Right lobe of liver (tissue), 6 donors: Measurements from ENCODE around the gene TRIM28. TPM values are rescaled to one million over a fixed set of nuclear protein-coding genes. Genes with fewer than 3 reads are reported as not detected.

Experiments used
- ATAC-seq, 4 donors: fragments of 200-7000 bp; cut with Tn5 transposase; one replicate each; pipeline ENCODE4 v1.9.1; 2020; ENCODE audit warnings: mild to moderate bottlenecking in 4 of 4, moderate library complexity in 4 of 4
- DNase-seq, 3 donors: peaks; one replicate each; pipeline ENCODE4 v3.0.0-alpha.2; 2020
- H3K27ac ChIP-seq, 3 donors: fragments of 200-600 bp; one replicate each; pipeline ENCODE4 v1.8.0; 2022
- H3K27me3 ChIP-seq, 2 donors: fragments of 200-600 bp; one replicate each; pipeline ENCODE4 v1.8.0; 2022
- H3K36me3 ChIP-seq, 4 donors: fragments of 200-600 bp; sonication (generic) in 1 of 4; one replicate each; pipeline versions ENCODE4 v1.5.1 to v1.8.0; 2017 to 2022; ENCODE audit warnings: control low read depth in 1 of 4
- H3K4me1 ChIP-seq, 4 donors: fragments of 200-600 bp; sonication (generic) in 1 of 4; one replicate each; pipeline versions ENCODE4 v1.5.1 to v1.8.0; 2017 to 2022; ENCODE audit warnings: control low read depth in 1 of 4
- H3K4me3 ChIP-seq, 3 donors: fragments of 200-600 bp; one replicate each; pipeline ENCODE4 v1.8.0; 2022
- H3K9me3 ChIP-seq, 4 donors: fragments of 200-600 bp; sonication (generic) in 1 of 4; one replicate each; pipeline versions ENCODE4 v1.5.1 to v1.8.0; 2017 to 2022; ENCODE audit warnings: control low read depth in 1 of 4
- POLR2A ChIP-seq: fragments of 450-650 bp; IDR thresholded peaks from one replicate; pipeline ENCODE4 v1.6.1; 2017; ENCODE audit warnings: antibody characterized with exemption, mild to moderate bottlenecking
- WGBS: methylation state at CpG from one replicate; pipeline ENCODE4 v1.1.6; 2018; ENCODE audit warnings: low coverage, low lambda C conversion rate; ENCODE audit not compliant: insufficient coverage; ENCODE audit errors: missing lambda C conversion rate; 5-methylcytosine and 5-hydroxymethylcytosine counted together
- intact Hi-C, 2 donors: fragments of 100-400 bp; cut with DNase I; formaldehyde crosslinking; loops; one replicate each; pipeline versions ENCODE4 v1.11.2 to v1.14.1; 2022
- long read RNA-seq: library from polyadenylated mRNA; unstranded; transcript quantifications from one replicate; pipeline ENCODE4 v2.0.0, GENCODE V29; 2019
- total RNA-seq, 6 experiments: library from RNA; depleted of rRNA in 2 of 6; stranded (reverse); fragments of >200 nt in 2 of 6; fragmentation: NEBNext Ultra II Directional in 3 of 6; extraction: Animal tissue kit (Norgen Biotek cat#: 25700) in 3 of 6; gene quantifications; one replicate each; pipeline versions ENCODE4 v1.1.0 to v1.2.4, GENCODE V29; 2016 to 2023
- TF ChIP-seq, protein P1 (sequence below), 4 donors: fragments of 200-600 bp in 3 of 4; fragments of 450-650 bp in 1 of 4; IDR thresholded peaks; one replicate each; pipeline versions ENCODE4 v1.5.1 to v1.8.0; 2016 to 2022; ENCODE audit warnings: antibody characterized with exemption in 4 of 4, mild to moderate bottlenecking in 2 of 4
- donor health status: DM: no; HTN: yes; CAD: no.
- donor health status: DM: no; HTN: no; CAD: no.
- donor health status: DM: no; HTN: no; CAD: no.
- donor health status: DM: no; HTN: yes; CAD: no.
- donor health status: DM: no; HTN: yes; CAD: no.

Gene TRIM28
- total RNA-seq, result 100 to 1,000 TPM in 3 of 6 experiments, 10 to 100 TPM in 3; 75.4 to 106 (median 94.7) TPM
- long read RNA-seq, partial matches to known transcripts, result 3 of 5 reads
- long read RNA-seq, other reads (novel, unspliced or antisense), result 0 of 5 reads

DNA sequence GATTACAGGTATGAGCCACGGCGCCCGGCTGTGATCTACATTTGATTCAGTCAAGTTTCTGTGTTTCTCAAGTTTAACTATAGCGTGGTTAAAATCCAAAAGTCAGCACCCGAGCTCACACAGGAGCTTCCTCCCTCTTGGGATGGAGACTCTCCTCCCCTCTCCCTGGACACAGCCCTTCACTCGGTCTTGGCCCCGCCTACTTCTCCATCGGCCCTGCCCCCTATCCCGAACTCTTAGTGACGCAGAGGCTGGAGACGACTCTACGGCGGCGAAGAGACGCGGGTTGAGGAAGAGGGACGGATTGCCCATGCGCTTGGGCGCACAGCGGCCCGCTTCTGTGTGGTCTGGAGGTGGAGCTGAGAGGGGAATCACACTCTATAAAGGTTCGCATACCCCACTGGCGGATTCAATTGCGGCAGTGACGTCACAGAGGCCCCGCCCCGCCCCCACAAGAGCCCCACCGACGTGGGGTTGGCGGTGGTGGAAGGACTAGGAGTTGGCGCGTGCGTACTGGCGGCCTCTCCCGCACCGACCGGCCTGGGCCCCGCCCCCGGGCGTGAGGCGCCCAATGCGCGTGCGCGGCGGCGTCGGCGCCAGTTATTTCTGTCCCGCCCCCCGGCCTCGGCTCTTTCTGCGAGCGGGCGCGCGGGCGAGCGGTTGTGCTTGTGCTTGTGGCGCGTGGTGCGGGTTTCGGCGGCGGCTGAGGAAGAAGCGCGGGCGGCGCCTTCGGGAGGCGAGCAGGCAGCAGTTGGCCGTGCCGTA is at the start of gene TRIM28:
Gene TRIM28 (plus strand): TSS at position 239 of the 765 bp plus-strand sequence. CDS start 694 bp downstream, outside the sequence.
- DNase-seq, result peak; percentile 98 to 99 (median 99)
- H3K4me3 ChIP-seq, result peak within 1 kb of the TSS; percentile 77 to 89 (median 88)
- under 1% methylated on average over 27 of the region's 73 CpGs for WGBS

DNA sequence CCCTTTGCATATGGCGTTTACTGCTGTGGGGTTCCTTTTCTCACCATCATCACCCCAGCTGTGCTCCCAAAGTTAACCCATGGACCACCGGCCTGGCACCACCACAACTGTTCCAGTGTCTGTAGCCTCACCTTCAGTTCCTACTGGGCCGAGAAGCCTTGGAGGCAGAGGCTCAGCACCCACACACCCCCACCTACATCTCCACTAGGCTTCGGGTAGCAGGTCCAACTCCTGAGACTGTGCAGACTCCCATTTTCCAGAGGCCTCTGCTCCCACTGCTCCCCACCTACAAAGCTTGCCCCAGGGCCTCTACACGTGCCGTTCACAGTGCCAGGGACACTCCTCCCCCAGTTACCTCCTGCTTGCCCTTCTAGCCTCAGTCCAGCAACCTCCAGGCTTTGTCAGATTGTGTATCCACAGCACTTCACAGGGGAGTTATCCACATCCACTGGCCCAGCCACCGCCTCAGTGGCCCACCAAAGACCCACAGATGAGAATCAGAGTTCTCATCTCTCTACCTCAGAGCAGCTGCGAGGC is 46.2 kb upstream of the TRIM28 start:
- no peak overlapping the region for H3K4me3 ChIP-seq
- H3K27me3 ChIP-seq, result no peaks in the 10 kb centered on the region
- H3K27ac ChIP-seq, result no peak overlapping the region
- no peaks in the 10 kb centered on the region for H3K9me3 ChIP-seq
- intact Hi-C loops, result no loop called here
- WGBS, result 83% methylated on average over 6 of the region's 8 CpGs
- peaks cover 0 to 31% (median 5%) of the 10 kb centered on the region in 4 donors for H3K4me1 ChIP-seq
- ATAC-seq (no peak), DNase-seq (no peak)
- TF ChIP-seq POLR2A, result no peak
- TF ChIP-seq, protein P1, sequence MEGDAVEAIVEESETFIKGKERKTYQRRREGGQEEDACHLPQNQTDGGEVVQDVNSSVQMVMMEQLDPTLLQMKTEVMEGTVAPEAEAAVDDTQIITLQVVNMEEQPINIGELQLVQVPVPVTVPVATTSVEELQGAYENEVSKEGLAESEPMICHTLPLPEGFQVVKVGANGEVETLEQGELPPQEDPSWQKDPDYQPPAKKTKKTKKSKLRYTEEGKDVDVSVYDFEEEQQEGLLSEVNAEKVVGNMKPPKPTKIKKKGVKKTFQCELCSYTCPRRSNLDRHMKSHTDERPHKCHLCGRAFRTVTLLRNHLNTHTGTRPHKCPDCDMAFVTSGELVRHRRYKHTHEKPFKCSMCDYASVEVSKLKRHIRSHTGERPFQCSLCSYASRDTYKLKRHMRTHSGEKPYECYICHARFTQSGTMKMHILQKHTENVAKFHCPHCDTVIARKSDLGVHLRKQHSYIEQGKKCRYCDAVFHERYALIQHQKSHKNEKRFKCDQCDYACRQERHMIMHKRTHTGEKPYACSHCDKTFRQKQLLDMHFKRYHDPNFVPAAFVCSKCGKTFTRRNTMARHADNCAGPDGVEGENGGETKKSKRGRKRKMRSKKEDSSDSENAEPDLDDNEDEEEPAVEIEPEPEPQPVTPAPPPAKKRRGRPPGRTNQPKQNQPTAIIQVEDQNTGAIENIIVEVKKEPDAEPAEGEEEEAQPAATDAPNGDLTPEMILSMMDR (IDR thresholded peaks at IDR 0.05), result no peak
- H3K36me3 ChIP-seq, result peaks cover 0 to 10% (median 0%) of the 10 kb centered on the region in 4 donors

More for the DNA sequence above, at the start of gene TRIM28:
- TF ChIP-seq, protein P1 (IDR thresholded peaks at IDR 0.05), result no peak
- peak; percentile 96 for TF ChIP-seq POLR2A
- H3K27ac ChIP-seq, result peak within 1 kb of the TSS; percentile 95 to 99 (median 97)
- peak; percentile 93 to 97 (median 95) for ATAC-seq
- no peaks in the 10 kb centered on the region for H3K27me3 ChIP-seq
- peaks cover 10 to 19% (median 17%) of the 10 kb centered on the region in 4 donors for H3K36me3 ChIP-seq
- H3K4me1 ChIP-seq, result peaks cover 0 to 15% (median 7%) of the 10 kb centered on the region in 4 donors
- intact Hi-C loops, result no loop called here
- no peaks in the 10 kb centered on the region for H3K9me3 ChIP-seq

DNA sequence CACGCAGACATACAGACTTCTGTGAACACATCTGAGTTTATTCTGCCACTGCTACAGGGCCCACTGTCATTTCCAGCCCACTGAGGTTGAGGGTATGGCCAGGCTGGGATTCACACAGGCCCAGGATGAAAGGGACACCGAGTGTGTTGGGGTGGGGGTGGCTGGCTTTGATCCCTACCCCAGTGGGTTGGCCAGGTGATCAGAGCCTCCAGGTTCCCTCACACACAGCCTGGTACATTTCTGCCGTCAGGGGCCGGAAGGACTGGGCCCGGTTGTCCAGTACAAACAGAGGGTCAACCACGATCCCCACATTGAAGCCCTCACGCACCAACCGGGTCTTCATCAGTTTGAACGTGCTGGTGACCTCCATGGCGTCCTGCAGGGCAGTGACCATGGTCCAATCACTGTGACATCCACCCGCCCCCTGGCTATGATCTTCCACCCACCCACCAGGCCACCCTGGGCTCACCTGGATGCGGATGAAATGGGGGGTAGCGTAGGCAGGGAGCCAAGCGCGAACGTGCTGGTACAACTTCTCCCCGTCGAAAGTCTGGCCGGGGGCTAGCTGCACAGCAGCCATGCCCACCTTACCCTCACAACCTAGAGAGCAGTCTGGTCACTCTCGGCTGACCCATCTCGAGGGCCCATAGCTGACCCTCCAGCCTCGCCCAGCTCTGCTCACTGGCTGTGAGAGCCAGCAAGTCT is 45.4 kb upstream of the TRIM28 start:
- DNase-seq, result peak in 2 of 3 donors; percentile 67 to 73
- Histone ChIP-seq H3K27me3 (no peaks in the 10 kb centered on the region), H3K9me3 (no peaks in the 10 kb centered on the region), H3K4me1 (peaks cover 0 to 35% (median 5%) of the 10 kb centered on the region in 4 donors), H3K27ac (no peak overlapping the region), H3K36me3 (peaks cover 0 to 15% (median 0%) of the 10 kb centered on the region in 4 donors), H3K4me3 (peak overlapping the region; percentile 21 to 32 (median 21))
- TF ChIP-seq POLR2A, result no peak
- TF ChIP-seq, protein P1 (IDR thresholded peaks at IDR 0.05), result no peak
- ATAC-seq, result peak in 3 of 4 donors; percentile 1 to 14 (median 2)
- intact Hi-C loops, result no loop called here
- 57% methylated on average over 11 of the region's 22 CpGs for WGBS

- no peaks in the 10 kb centered on the region for H3K9me3 ChIP-seq
- ATAC-seq, result peak; percentile 89 to 96 (median 93)
- WGBS, result 5% methylated on average over 21 of the region's 60 CpGs
- H3K4me3 ChIP-seq, result peak overlapping the region; percentile 44 to 58 (median 45)
- intact Hi-C loops, result no loop called here
- peak overlapping the region; percentile 67 to 75 (median 69) for H3K27ac ChIP-seq
- H3K36me3 ChIP-seq, result peaks cover 0 to 16% (median 0%) of the 10 kb centered on the region in 4 donors
- H3K4me1 ChIP-seq, result peaks cover 0 to 43% (median 5%) of the 10 kb centered on the region in 4 donors
- DNase-seq, result peak; percentile 100
- no peaks in the 10 kb centered on the region for H3K27me3 ChIP-seq
- no peak for TF ChIP-seq POLR2A
- TF ChIP-seq, protein P1 (IDR thresholded peaks at IDR 0.05), result peak in 3 of 4 donors; percentile 11 to 27 (median 18)
Observed at GRCh38 chr19:58499021-58499927, 44.6 kb upstream of the TRIM28 start.
